B cell (primary cell): Measurements from ENCODE around the gene ZBP1. TPM values are rescaled to one million over a fixed set of nuclear protein-coding genes. Genes with fewer than 3 reads are reported as not detected.

ENCODE experiments used
- ATAC-seq: fragments of 200-7000 bp; cut with Tn5 transposase; one replicate; pipeline ENCODE4 v1.10.0; 2021; ENCODE audit warnings: low read depth, mild to moderate bottlenecking, moderate number of reproducible peaks, moderate library complexity
- CTCF ChIA-PET: fragments of 350-600 bp; sonication (Branson Sonifier 250); formaldehyde crosslinking; loops from one replicate; lab custom pipeline; 2021; ENCODE audit warnings: antibody characterized with exemption, inconsistent platforms; lab: Charles Lee
- POLR2A ChIA-PET: fragments of 350-600 bp; sonication (Branson Sonifier 250); formaldehyde crosslinking; loops from one replicate; lab custom pipeline; 2021; ENCODE audit warnings: antibody characterized with exemption; lab: Charles Lee
- DNase-seq: peaks from one replicate; pipeline ENCODE4 v3.0.0; 2013
- H2AFZ ChIP-seq: 2 replicates; pipeline ENCODE4 v1.6.1; 2012; ENCODE audit warnings: mild to moderate bottlenecking, low read depth, low read length; ENCODE audit not compliant: insufficient read depth, poor library complexity, severe bottlenecking
- H3K27ac ChIP-seq, 2 donors: 1 replicate in 1 of 2; 2 replicates in 1 of 2; pipeline ENCODE4 v1.5.1; 2012 to 2013; ENCODE audit warnings: low read length in 2 of 2, mild to moderate bottlenecking in 2 of 2, moderate library complexity in 1 of 2
- H3K27me3 ChIP-seq, 4 experiments: fragments of 200-600 bp in 1 of 4; sonication (generic) in 1 of 4; replicated peaks in 1 of 4; 1 replicate in 2 of 4; 2 replicates in 2 of 4; pipeline versions ENCODE4 v1.6.1 to v1.7.0; 2013 to 2016; ENCODE audit warnings: low read length in 3 of 4, mild to moderate bottlenecking in 2 of 4, mixed read lengths in 1 of 4, moderate library complexity in 1 of 4; ENCODE audit not compliant: insufficient read depth in 4 of 4, control insufficient read depth in 3 of 4; ENCODE audit errors: control extremely low read depth in 1 of 4
- H3K36me3 ChIP-seq, 2 experiments: replicated peaks in 1 of 2; 1 replicate in 1 of 2; 2 replicates in 1 of 2; pipeline versions ENCODE4 v1.6.1 to v1.7.1; 2013; ENCODE audit warnings: low read length in 1 of 2; ENCODE audit not compliant: insufficient read depth in 2 of 2, control insufficient read depth in 1 of 2; ENCODE audit errors: control extremely low read depth in 1 of 2, extremely low read depth in 1 of 2
- H3K4me1 ChIP-seq, 2 donors: fragments of 200-600 bp in 1 of 2; sonication (generic) in 1 of 2; 1 replicate in 1 of 2; 2 replicates in 1 of 2; pipeline versions ENCODE4 v1.5.1 to v1.6.1; 2013 to 2017; ENCODE audit warnings: low read length in 2 of 2; ENCODE audit not compliant: control insufficient read depth in 2 of 2, insufficient read depth in 2 of 2
- H3K4me2 ChIP-seq: replicated peaks from 2 replicates; pipeline ENCODE3; 2012; ENCODE audit warnings: mild to moderate bottlenecking, low read depth, low read length; ENCODE audit not compliant: poor library complexity, severe bottlenecking
- H3K4me3 ChIP-seq, 5 experiments: fragments of 200-600 bp in 1 of 5; sonication (generic) in 1 of 5; 1 replicate in 3 of 5; 2 replicates in 2 of 5; pipeline versions ENCODE4 v1.5.1 to v1.7.0; 2011 to 2016; ENCODE audit warnings: low read length in 4 of 5, mild to moderate bottlenecking in 4 of 5, low read depth in 2 of 5, control low read depth in 1 of 5, moderate library complexity in 1 of 5; ENCODE audit not compliant: insufficient read depth in 1 of 5; ENCODE audit errors: control extremely low read depth in 1 of 5, extremely low read depth in 1 of 5
- H3K79me2 ChIP-seq: fragments of 200-600 bp; sonication (generic); one replicate; pipeline ENCODE4 v1.6.0; 2016; ENCODE audit warnings: low read length; ENCODE audit not compliant: control insufficient read depth, insufficient read depth
- H3K9ac ChIP-seq: fragments of 200-600 bp; sonication (generic); 2 replicates; pipeline ENCODE4 v1.6.1; 2017; ENCODE audit warnings: mild to moderate bottlenecking, low read length, moderate library complexity
- H3K9me3 ChIP-seq, 3 donors: one replicate each; pipeline versions ENCODE4 v1.6.1 to v1.7.1; 2013; ENCODE audit warnings: low read length in 2 of 3; ENCODE audit not compliant: control insufficient read depth in 2 of 3, insufficient read depth in 1 of 3; ENCODE audit errors: control extremely low read depth in 1 of 3
- H4K20me1 ChIP-seq: 2 replicates; pipeline ENCODE4 v1.6.0; 2012; ENCODE audit warnings: mild to moderate bottlenecking, low read length; ENCODE audit not compliant: insufficient read depth, control insufficient read depth, poor library complexity, severe bottlenecking
- H3K27ac Mint-ChIP-seq: one replicate; pipeline ENCODE4 v1.8.0; 2021; ENCODE audit warnings: mixed read lengths
- H3K27me3 Mint-ChIP-seq: one replicate; pipeline ENCODE4 v1.8.0; 2021; ENCODE audit warnings: mixed read lengths
- H3K4me1 Mint-ChIP-seq: one replicate; pipeline ENCODE4 v1.8.0; 2021; ENCODE audit warnings: mixed read lengths
- H3K4me3 Mint-ChIP-seq: one replicate; pipeline ENCODE4 v1.8.0; 2021; ENCODE audit warnings: mixed read lengths
- H3K9me3 Mint-ChIP-seq: one replicate; pipeline ENCODE4 v1.8.0; 2022; ENCODE audit warnings: mixed read lengths; ENCODE audit not compliant: insufficient read depth
- EZH2 ChIP-seq: IDR thresholded peaks from 2 replicates; pipeline ENCODE4 v1.6.1; 2012; ENCODE audit warnings: borderline replicate concordance, low read depth, mild to moderate bottlenecking, moderate library complexity, low read length; ENCODE audit not compliant: insufficient read depth, poor library complexity, severe bottlenecking
- WGBS: methylation state at CpG from one replicate; pipeline ENCODE4 v1.1.5; 2013; ENCODE audit warnings: missing lambda C conversion rate; ENCODE audit not compliant: insufficient coverage; 5-methylcytosine and 5-hydroxymethylcytosine counted together
- intact Hi-C: fragments of 100-400 bp; cut with micrococcal nuclease; formaldehyde crosslinking; loops from one replicate; pipeline ENCODE4 v1.10.0; 2022
- polyA plus RNA-seq: library from polyadenylated mRNA; depleted of rRNA; stranded (reverse); fragments of >200 nt; gene quantifications from 2 replicates; pipeline ENCODE4 v1.2.3, GENCODE V29; 2012
- total RNA-seq, 2 donors: library from RNA; stranded (reverse); fragments of 120-200 nt in 1 of 2; gene quantifications; 1 replicate in 1 of 2; 2 replicates in 1 of 2; pipeline versions ENCODE4 v1.2.3 to v1.2.4, GENCODE V29; 2013 to 2022
- TF ChIP-seq, protein P1 (sequence below): fragments of 200-600 bp; IDR thresholded peaks from one replicate; pipeline ENCODE4 v1.8.0; 2022; ENCODE audit warnings: antibody characterized with exemption, mild to moderate bottlenecking

Gene ZBP1
- total and polyA plus RNA-seq, 2 donors (not counting 1 experiment from before 2014, with no cell fraction given) = 29.9 to 69.2 TPM

DNA sequence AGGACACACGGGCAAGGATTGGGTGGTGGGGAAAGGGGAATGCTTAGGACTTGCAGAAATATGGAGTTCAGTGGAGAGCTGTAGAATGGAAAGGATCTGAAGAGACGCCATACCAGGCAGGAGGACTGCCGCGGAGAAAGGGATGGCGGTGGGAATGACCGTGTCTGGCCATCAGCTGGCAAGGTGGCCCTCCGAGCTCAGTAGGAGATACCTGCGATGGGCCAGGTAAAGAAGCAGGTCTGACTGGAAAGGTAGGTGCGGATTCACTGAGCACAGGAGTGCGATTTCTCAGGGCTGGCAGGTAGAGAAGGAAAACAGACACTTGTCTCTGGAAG, 33.3 kb downstream of the ZBP1 start:
- no peaks in the 10 kb centered on the region for H3K36me3 ChIP-seq
- no peak overlapping the region for H3K4me2 ChIP-seq
- DNase-seq = no peak
- POLR2A ChIA-PET = no interaction called here
- no peaks in the 10 kb centered on the region for H3K4me1 ChIP-seq
- Mint-ChIP-seq H3K9me3 (peaks cover 3% of the 10 kb centered on the region), H3K27me3 (peaks cover 49% of the 10 kb centered on the region), H3K4me1 (no peaks in the 10 kb centered on the region), H3K4me3 (no peak overlapping the region), H3K27ac (no peak overlapping the region)
- no peak for TF ChIP-seq EZH2
- no peak overlapping the region for H2AFZ ChIP-seq
- H3K27me3 ChIP-seq = peaks cover 0 to 19% (median 2%) of the 10 kb centered on the region in 4 experiments
- no peak for ATAC-seq
- H3K27ac ChIP-seq = no peak overlapping the region
- intact Hi-C loops = no loop called here
- peaks cover 0 to 29% (median 6%) of the 10 kb centered on the region in 3 donors for H3K9me3 ChIP-seq
- CTCF ChIA-PET = interaction anchor here (2.3 kb wide), 1 partner anchor 10 kb away, joined by 14 read pairs; no protein-coding TSS in a partner anchor
- H4K20me1 ChIP-seq = no peaks in the 10 kb centered on the region
- WGBS = 100% methylated on average over 8 of the region's 10 CpGs
- no peak overlapping the region for H3K9ac ChIP-seq
- no peaks in the 10 kb centered on the region for H3K79me2 ChIP-seq
- H3K4me3 ChIP-seq = no peak overlapping the region

DNA sequence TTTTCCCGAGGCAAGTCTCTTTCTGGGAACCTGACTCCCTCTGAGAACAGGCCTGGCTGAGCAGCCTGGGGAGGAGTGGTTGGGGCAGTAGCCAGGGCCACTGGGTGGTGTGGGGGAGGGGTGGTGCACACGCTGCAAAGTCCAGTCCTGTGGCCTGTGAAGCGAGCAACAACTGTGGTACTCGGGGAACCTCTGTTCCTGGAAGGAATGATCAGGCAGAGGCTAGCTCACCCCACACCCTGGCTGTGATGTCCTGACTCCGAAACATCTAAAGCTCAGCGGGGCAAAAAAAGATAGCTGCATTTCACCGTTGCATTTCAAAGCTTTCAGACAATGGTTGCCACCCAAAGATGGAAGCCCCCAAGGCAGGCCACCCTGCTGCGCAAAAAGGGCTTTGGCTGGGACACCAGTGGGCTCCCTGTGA, 33.8 kb downstream of the ZBP1 start:
- intact Hi-C loops = no loop called here
- no peak for ATAC-seq
- Histone ChIP-seq H4K20me1 (no peaks in the 10 kb centered on the region), H3K9ac (no peak overlapping the region), H3K4me2 (no peak overlapping the region), H3K27me3 (peaks cover 0 to 24% (median 3%) of the 10 kb centered on the region in 4 experiments), H2AFZ (no peak overlapping the region), H3K4me1 (no peaks in the 10 kb centered on the region), H3K27ac (no peak overlapping the region), H3K4me3 (no peak overlapping the region), H3K79me2 (no peaks in the 10 kb centered on the region), H3K9me3 (peaks cover 0 to 29% (median 6%) of the 10 kb centered on the region in 3 donors), H3K36me3 (no peaks in the 10 kb centered on the region)
- Mint-ChIP-seq H3K27ac (no peak overlapping the region), H3K27me3 (peaks cover 51% of the 10 kb centered on the region), H3K9me3 (peaks cover 3% of the 10 kb centered on the region), H3K4me1 (no peaks in the 10 kb centered on the region), H3K4me3 (no peak overlapping the region)
- ChIA-PET POLR2A (no interaction called here), CTCF (interaction anchor here (0.6 to 2.3 kb wide), 2 partner anchors 8 to 10 kb away, joined by 3 to 14 read pairs; no protein-coding TSS in a partner anchor)
- WGBS = 79% methylated on average over 6 of the region's 8 CpGs
- TF ChIP-seq, protein P1, sequence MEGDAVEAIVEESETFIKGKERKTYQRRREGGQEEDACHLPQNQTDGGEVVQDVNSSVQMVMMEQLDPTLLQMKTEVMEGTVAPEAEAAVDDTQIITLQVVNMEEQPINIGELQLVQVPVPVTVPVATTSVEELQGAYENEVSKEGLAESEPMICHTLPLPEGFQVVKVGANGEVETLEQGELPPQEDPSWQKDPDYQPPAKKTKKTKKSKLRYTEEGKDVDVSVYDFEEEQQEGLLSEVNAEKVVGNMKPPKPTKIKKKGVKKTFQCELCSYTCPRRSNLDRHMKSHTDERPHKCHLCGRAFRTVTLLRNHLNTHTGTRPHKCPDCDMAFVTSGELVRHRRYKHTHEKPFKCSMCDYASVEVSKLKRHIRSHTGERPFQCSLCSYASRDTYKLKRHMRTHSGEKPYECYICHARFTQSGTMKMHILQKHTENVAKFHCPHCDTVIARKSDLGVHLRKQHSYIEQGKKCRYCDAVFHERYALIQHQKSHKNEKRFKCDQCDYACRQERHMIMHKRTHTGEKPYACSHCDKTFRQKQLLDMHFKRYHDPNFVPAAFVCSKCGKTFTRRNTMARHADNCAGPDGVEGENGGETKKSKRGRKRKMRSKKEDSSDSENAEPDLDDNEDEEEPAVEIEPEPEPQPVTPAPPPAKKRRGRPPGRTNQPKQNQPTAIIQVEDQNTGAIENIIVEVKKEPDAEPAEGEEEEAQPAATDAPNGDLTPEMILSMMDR = no peak
- TF ChIP-seq EZH2 = no peak
- DNase-seq = no peak
